ENCODE measurements around the gene CBR1. TPM values are rescaled to one million over a fixed set of nuclear protein-coding genes. Genes with fewer than 3 reads are reported as not detected.

Gene CBR1
- total and polyA plus RNA-seq, 9 of the 15 experiments (the other 6 are each of a cell fraction or from before 2014, with no cell fraction given): 2.5 to 33.8 (median 15.1) TPM

DNA sequence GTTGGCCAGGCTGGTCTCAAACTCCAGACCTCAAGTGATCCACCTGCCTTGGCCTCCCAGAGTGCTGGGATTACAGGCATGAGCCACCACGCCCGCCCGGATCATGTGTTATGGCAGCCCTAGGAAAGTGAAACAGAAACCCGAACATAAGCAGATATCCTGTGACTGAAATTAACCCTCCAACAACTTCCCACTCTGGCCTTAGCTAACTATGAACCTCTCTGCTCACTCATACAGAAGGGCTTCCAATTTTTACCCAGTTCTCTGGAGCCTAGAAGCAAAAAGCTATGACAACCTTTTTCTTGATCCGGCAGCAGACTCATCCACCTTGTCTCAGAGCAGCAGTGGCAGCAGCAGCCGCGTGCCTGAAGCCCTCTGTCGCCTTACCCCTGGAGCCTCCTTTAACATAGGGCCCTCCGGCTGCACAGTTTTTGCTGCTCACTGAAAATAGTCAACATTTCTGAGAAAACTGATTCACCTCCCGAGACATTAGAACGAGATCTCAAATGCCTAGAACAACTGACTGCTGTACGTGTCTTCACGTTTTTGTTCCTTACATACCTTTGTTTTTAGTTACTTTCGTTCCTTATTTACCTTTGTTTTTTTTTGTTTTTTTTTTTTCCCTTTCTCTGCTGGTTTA lies 9.3 kb downstream of the CBR1 start (continued):
- TF ChIP-seq, protein P1, sequence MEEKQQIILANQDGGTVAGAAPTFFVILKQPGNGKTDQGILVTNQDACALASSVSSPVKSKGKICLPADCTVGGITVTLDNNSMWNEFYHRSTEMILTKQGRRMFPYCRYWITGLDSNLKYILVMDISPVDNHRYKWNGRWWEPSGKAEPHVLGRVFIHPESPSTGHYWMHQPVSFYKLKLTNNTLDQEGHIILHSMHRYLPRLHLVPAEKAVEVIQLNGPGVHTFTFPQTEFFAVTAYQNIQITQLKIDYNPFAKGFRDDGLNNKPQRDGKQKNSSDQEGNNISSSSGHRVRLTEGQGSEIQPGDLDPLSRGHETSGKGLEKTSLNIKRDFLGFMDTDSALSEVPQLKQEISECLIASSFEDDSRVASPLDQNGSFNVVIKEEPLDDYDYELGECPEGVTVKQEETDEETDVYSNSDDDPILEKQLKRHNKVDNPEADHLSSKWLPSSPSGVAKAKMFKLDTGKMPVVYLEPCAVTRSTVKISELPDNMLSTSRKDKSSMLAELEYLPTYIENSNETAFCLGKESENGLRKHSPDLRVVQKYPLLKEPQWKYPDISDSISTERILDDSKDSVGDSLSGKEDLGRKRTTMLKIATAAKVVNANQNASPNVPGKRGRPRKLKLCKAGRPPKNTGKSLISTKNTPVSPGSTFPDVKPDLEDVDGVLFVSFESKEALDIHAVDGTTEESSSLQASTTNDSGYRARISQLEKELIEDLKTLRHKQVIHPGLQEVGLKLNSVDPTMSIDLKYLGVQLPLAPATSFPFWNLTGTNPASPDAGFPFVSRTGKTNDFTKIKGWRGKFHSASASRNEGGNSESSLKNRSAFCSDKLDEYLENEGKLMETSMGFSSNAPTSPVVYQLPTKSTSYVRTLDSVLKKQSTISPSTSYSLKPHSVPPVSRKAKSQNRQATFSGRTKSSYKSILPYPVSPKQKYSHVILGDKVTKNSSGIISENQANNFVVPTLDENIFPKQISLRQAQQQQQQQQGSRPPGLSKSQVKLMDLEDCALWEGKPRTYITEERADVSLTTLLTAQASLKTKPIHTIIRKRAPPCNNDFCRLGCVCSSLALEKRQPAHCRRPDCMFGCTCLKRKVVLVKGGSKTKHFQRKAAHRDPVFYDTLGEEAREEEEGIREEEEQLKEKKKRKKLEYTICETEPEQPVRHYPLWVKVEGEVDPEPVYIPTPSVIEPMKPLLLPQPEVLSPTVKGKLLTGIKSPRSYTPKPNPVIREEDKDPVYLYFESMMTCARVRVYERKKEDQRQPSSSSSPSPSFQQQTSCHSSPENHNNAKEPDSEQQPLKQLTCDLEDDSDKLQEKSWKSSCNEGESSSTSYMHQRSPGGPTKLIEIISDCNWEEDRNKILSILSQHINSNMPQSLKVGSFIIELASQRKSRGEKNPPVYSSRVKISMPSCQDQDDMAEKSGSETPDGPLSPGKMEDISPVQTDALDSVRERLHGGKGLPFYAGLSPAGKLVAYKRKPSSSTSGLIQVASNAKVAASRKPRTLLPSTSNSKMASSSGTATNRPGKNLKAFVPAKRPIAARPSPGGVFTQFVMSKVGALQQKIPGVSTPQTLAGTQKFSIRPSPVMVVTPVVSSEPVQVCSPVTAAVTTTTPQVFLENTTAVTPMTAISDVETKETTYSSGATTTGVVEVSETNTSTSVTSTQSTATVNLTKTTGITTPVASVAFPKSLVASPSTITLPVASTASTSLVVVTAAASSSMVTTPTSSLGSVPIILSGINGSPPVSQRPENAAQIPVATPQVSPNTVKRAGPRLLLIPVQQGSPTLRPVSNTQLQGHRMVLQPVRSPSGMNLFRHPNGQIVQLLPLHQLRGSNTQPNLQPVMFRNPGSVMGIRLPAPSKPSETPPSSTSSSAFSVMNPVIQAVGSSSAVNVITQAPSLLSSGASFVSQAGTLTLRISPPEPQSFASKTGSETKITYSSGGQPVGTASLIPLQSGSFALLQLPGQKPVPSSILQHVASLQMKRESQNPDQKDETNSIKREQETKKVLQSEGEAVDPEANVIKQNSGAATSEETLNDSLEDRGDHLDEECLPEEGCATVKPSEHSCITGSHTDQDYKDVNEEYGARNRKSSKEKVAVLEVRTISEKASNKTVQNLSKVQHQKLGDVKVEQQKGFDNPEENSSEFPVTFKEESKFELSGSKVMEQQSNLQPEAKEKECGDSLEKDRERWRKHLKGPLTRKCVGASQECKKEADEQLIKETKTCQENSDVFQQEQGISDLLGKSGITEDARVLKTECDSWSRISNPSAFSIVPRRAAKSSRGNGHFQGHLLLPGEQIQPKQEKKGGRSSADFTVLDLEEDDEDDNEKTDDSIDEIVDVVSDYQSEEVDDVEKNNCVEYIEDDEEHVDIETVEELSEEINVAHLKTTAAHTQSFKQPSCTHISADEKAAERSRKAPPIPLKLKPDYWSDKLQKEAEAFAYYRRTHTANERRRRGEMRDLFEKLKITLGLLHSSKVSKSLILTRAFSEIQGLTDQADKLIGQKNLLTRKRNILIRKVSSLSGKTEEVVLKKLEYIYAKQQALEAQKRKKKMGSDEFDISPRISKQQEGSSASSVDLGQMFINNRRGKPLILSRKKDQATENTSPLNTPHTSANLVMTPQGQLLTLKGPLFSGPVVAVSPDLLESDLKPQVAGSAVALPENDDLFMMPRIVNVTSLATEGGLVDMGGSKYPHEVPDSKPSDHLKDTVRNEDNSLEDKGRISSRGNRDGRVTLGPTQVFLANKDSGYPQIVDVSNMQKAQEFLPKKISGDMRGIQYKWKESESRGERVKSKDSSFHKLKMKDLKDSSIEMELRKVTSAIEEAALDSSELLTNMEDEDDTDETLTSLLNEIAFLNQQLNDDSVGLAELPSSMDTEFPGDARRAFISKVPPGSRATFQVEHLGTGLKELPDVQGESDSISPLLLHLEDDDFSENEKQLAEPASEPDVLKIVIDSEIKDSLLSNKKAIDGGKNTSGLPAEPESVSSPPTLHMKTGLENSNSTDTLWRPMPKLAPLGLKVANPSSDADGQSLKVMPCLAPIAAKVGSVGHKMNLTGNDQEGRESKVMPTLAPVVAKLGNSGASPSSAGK (IDR thresholded peaks at IDR 0.05): peak; percentile 94
- peak; percentile 21; the same call in 1 of the 2 replicates for TF ChIP-seq PTTG1 (tag; IDR thresholded peaks at IDR 0.05; ENCODE audit: low read depth)
- TF ChIP-seq MTA3 (IDR thresholded peaks at IDR 0.05; ENCODE audit: borderline replicate concordance): 0 out of 2 replicates have a peak, but pooled peaks have one; percentile 20
- TF ChIP-seq COPS2 (conservative IDR thresholded peaks at IDR 0.05): no peak
- TF ChIP-seq TBP (optimal IDR thresholded peaks at IDR 0.05; ENCODE audit: low read depth, low read length): peak; percentile 32
- TF ChIP-seq ZNF311 (CRISPR knock-in tag; IDR thresholded peaks at IDR 0.05): 0 out of 2 replicates have a peak, but pooled peaks have one; percentile 35
- TF ChIP-seq DNMT1 (IDR thresholded peaks at IDR 0.05): peak; percentile 27; the same call in 1 of the 2 replicates
- peak; percentile 45; the same call in 1 of the 2 replicates for TF ChIP-seq POLR2A (conservative IDR thresholded peaks at IDR 0.05)
- TF ChIP-seq ZNF239 (CRISPR knock-in tag; IDR thresholded peaks at IDR 0.05): no peak
- peak; percentile 30; the same call in 1 of the 2 replicates for TF ChIP-seq DPF2 (IDR thresholded peaks at IDR 0.05)
- no peak for TF ChIP-seq ERF (CRISPR knock-in tag; IDR thresholded peaks at IDR 0.05)
- no peak for TF ChIP-seq PBX2 (CRISPR knock-in tag; IDR thresholded peaks at IDR 0.05; ENCODE audit: low read depth)
- TF ChIP-seq PBX2 (tag; conservative IDR thresholded peaks at IDR 0.05; ENCODE audit: low read depth): 0 out of 2 replicates have a peak, but pooled peaks have one; percentile 5
- no peak for TF ChIP-seq ATF1 (CRISPR knock-in tag; IDR thresholded peaks at IDR 0.05)
- no peak for TF ChIP-seq ATF1 (tag; IDR thresholded peaks at IDR 0.05)
- TF ChIP-seq NR4A1 (CRISPR knock-in tag; IDR thresholded peaks at IDR 0.05): no peak
- TF ChIP-seq NR4A1 (tag; IDR thresholded peaks at IDR 0.05): 0 out of 2 replicates have a peak, but pooled peaks have one; percentile 54

Data from K562 (cell line).